HG02885 (cell line): ENCODE results near the gene UBA7.
A peak's percentile ranks its signal among the peaks of the same experiment; 100 is the strongest.
"Not testable (repeated sequence)": the region's sequence is repeated elsewhere in the genome, so short reads cannot be mapped to it uniquely, and the experiment has no call there.

Experiments
- ATAC-seq: cut with Tn5 transposase; IDR thresholded peaks from one replicate; pipeline ENCODE4 v1.9.1; 2021; ENCODE audit warnings: mild to moderate bottlenecking; ENCODE audit not compliant: unreplicated experiment, poor library complexity

The UBA7 gene

DNA sequence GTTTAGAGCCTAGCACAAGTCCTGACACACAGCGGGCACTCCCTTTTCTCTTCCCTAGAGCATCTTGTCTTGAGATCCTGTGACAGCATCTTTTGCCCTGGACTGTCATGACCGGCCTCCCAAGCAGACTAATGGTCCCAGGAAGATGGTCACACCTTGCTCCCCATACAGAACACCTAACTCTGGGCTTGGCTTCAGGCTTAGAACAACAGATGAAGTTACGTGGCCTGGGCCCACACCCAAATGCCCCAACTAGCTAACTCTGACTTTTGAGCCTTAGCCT lies 26.6 kb downstream of the UBA7 start:
- no peak for ATAC-seq

DNA sequence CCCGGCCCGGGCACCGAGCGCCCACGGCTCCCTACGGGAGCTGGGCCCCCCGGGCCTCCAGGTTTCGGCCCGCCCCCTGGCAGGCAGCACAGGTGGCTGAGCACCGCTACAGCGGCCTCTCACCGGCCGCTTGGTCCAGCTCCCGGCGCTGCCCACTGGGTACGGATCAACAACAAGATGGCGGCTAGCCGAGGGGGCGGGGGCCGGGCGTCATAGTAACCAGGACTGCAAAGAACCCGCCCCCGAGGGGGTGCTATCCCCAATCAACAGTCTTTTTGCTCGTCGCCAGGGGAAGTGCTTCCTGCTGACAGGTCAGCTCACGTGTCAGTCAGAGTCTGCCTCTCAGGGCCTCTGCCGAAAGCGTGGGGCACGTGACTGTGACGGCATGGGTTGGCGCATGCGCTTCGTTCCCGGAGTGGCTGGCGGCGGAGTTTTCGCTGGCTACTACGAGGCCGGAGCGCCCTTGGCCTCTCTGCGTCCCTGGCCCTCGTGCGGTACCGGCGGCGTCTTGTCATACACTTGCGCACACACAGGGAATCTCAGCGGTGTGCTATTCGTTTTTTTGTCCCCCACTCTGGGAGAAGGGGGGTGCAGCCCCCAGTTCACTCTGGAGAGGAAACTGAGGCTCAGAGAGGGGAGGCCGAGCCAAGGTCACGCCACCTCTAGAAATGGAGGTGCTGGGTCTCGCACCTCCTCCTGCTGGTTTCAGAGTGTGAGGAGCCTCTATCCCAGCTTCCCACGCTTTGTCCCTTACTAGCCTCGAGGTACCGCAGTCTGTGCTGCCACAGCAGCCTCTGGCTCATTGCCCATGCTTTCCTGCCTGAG lies 27.2 kb downstream of the UBA7 start, which contains the start of gene IP6K1:
Gene IP6K1, minus strand, starts transcription at position 186 of the 825 bp plus-strand sequence. CDS start 38,502 bp downstream, outside the sequence.
- peak; percentile 99 for ATAC-seq

DNA sequence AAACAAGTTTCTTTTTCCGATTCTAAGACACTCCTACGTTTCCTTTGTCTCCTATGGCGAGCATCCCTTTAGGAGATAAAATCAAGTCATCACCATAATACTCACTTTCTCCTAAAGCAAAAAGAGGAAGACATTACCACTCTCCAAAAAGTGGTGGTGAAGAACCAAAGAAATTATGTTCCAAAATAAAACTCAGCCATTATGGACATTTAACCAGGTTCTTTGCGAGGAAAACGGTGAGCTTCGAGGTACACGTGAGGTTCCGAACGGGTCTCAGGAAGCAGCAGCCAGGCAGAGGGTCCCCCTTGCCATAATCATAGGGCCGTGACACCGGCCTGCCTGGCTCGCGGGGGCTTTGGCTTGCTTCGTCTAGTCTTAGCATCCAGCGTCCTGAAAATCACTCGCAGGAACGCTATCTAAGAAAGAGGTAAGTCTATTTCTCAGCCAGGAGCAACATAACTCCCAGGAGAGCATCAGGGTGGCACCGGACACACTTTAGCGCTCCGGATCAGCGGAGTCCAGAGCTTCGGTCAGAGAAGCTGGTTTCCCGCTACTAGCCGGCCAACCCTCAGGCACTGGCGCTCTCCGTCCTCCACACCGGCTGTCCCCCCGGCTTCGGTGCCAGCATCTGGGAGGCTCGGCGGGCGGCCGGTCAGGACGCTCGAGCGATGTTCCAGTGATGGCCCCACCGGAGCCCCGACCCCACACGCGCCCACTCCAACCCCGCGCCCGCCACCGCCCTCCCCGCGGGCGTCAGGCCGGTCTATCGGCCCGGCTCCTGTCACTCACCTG lies 28.0 kb downstream of the UBA7 start:
- peak; percentile 46 for ATAC-seq

DNA sequence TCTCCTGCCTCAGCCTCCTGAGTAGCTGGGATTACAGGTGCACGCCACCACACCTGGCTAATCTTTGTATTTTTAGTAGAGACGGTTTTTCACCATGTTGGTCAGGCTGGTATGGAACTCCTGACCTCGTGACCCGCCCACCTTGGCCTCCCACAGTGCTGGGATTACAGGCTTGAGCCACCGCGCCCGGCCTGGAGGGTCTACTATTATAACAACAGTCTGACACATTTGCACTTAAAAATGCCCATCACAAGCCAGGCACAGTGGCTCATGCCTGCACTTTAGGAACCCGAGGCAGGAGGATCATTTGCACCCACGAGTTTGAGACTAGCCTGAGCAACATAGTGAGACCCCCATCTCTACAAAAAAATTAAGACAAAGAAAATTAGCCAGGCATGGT lies 31.5 kb downstream of the UBA7 start:
- ATAC-seq, result not testable (repeated sequence)

DNA sequence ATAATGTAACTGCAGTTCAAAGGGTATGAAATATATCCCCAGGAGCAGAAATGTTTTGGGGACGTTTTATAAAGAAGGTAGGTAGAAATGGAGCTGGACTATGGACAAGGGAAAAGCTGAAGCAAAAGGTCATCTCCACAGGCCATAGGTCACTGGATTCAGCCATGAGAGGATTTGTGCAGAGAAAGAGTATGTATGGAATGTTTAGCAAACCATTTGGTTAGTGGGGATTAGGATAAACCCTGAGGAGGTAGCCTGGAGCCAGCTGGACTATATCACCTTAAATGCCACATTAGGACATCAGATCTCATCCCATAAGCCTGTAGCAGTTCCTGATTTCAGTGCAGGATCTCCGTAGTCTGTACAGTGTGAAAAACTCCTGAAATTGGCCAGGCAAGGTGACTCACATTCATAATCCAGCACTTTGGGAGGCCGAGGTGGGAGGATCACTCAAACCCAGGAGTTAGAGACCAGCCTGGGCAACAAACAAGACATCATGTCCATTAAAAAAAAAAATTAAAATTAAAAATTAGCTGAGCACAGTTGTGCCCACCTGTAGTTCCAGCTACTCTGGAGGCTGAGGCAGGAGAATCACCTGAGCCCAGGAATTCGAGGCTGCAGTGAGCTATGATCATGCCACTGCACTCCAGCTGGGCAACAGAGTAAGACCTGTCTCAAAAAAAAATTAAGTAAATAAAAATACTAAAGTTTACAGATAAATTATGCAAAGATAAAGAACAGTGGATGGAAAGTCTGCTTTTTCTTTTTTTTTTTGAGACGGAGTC lies 32.1 kb downstream of the UBA7 start:
- ATAC-seq, result no peak

DNA sequence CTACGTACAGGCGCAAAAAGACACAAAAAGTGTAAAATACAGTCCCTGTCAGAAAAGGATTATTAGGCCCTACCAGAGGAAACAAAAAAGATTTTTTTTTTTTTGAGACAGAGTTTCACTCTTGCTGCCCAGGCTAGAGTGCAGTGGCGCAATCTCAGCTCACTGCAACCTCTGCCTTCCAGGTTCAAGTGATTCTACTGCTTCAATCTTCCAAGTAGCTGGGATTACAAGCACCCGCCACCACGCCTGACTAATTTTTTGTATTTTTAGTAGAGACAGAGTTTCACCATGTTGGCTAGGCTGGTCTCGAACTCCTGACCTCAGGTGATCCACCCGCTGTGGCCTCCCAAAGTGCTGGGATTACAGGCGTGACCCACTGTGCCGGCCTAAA lies 32.8 kb downstream of the UBA7 start:
- ATAC-seq, result not testable (repeated sequence)

DNA sequence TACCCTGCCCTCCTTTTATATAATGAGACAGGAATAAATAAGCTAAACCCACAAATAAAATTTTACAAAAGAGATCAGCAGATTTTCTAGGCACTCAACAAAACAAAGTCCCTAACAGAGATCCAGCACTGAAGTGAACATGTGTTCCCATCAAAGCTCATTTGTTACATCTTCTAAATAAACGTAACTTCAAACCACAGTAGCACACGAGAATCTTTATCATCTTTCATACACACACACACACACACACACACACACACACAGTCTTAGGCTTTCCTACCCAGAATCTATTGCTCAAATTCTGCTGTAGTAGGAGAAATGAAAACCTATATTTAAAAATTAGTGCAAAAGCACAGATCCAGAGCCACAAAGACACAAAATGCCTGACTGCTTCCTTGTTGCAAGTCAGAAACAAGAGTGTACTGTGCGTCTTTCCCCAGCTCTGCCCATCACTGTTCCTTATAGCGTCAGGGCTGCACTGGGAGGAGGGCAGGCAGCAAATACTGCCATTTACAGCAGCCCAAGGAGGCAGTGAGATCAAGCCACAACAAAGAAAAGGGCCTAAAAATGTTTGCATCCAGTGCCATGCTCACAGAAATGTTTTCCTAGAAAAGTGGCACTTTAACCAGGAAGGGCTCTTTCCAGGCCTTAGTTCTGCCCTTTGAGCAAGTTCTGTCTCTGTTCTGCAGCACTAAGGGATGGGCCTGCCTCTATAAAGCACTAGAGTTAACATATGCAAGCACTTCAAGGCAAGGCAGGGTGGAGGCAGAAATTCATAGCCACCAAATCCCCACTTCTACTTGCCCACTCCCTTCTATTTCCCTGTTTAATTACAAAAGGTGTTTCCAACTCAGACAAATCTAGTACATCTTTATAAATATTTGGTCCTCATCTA lies 33.4 kb downstream of the UBA7 start:
- no peak for ATAC-seq

DNA sequence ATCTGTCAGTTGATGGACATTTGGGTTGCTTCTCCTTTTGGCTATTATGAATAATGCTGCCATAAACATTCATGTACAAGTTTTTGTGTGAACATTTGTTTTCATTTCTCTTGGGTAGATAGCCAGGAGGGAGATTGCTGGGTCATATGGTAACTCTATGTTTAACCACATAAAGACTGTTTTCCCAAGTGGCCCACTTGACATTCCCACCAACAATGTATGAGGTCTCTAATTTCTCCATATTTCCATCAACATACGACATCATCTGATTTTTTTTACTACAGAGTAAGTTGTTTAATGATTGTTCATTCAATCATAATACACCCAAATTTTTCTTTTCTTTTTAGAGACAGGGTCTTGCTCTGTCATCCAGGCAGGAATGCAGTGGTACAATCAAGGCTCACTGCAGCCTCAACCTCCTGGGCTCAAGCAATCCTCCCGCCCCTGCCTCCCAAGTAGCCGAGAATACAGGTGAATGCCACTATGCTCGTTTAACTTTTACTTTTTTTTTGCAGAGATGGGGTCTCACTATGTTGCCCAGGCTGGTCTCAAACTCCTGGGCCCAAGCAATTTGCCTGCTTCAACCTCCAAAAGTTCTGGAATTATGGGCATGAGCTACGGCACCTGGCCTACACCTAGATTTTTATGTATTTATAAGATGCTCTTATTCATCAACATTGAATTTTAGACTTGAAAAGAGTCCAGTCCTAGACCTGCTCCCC lies 34.2 kb downstream of the UBA7 start:
- no peak for ATAC-seq

DNA sequence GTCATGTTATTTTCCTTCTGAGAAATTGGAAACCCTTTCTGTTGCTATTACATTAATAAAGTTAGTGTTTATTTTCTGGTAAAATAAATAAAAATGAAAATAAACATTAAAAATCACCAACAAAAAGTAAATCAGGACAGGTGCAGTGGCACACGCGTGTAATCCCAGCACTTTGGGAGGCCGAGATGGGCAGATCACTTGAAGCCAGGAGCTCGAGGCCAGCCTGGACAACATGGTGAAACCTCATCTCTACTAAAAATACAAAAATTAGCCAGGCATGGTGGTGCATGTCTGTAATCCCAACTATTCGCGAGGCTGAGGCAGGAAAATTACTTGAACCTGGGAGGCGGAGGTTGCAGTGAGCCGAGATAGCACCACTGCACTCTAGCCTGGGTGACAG lies 37.7 kb downstream of the UBA7 start:
- not testable (repeated sequence) for ATAC-seq

DNA sequence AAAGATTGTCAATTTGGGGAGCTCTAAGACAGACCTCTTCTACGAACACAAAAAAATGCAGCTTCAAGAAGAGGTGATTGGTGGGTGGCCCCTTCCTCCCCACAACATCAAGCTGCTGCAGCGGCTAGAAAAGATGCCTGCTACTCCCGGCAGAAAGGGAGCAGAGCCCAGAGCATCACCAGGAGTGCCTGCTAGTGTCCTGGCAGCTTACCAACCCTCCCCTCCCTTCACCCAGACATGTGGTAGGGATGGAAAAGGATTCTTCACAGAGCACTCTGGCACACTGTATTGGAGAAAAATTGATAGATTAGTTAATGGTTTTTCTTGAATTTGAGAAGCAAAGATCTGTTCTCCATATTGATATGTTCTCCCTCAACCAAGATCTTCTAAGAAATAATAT lies 38.2 kb downstream of the UBA7 start:
- ATAC-seq, result no peak

DNA sequence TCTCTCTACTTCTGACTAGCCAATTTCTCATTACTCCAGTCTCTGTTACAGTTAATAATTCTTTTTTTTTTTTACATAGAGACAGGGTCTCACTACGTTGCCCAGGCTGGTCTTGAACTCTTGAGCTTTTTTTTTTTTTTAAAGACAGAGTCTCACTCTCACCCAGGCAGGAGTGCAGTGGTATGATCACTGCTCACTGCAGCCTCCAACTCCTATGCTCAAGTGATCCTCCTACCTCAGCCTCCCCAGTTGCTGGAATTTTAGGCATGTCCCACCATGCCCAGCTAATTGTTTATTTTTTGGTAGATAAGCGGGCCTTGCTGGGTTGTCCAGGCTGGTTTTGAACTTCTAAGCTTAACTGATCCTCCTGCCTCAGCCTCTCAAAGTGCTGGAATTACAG lies 41.0 kb downstream of the UBA7 start:
- no peak for ATAC-seq

DNA sequence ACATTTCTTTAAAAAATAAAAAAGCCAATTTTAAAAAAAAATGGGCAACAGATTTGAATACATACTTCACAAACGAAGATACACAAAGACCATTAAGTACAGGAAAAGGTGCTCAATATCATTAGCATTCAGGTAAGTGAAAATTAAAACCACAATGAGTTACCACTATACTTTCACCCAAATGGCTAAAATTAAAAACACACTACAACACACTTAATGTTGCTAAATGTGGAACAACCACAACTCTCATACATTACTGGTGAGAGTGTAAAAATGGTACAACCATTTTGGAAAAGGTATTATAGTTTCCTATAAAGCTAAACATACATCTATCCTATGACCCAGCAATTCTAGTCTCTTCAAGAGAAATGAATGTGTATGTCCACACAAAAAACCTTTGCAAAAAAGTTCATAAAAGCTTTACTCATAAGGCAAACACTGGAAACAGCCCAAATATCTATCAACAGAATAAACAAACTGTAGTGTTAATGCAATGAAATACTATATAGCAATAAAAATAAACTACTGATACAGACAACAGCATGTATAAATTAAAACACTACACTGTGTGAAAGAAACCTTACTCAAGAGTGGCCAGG lies 42.3 kb downstream of the UBA7 start:
- no peak for ATAC-seq

DNA sequence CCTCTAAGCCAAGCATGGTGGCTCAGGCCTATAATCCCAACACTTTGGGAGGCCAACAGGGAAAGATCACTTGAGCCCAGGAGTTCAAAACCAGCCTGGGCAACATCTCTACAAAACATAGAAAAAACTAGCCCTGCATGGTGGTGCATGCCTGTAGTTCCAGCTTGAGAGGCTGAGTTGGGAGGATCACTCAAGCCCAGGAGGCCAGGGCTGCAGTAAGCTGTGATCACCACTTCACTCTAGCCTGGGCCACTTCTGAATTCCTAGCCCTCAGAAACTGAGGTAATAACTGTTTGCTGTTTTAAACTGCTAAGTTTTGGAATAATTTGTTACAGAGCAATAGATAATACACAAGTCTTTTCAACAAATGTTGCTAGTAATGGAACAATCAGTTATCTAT lies 43.8 kb downstream of the UBA7 start:
- no peak for ATAC-seq

DNA sequence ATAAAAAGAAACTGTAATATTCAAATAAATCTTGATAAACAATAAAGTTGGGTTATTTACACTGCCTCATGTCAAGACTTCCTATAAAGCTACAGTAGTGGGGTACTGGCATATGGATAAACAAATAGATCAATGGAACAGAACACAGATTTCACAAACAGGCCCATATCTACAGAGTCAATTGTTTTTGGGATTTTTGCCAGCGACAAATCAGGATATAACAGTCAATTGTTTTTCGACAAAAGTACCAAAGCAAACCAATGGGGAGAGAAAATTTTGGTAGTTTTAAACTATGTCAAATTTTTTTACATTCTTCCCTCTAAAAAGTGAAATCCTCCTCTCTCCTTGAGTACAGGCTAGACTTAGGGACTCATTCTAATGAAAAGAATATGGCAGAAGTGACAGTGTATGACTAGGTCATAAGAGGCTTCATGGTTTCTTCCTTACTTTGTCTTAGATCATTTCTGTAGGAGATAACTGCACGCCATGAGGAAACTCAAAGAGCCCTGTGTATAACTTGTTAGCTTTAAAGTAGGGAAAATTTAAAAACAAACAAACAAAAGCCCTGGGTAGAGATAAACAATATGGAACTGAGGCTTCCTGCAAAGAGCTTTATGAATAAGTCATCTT lies 44.4 kb downstream of the UBA7 start:
- no peak for ATAC-seq

DNA sequence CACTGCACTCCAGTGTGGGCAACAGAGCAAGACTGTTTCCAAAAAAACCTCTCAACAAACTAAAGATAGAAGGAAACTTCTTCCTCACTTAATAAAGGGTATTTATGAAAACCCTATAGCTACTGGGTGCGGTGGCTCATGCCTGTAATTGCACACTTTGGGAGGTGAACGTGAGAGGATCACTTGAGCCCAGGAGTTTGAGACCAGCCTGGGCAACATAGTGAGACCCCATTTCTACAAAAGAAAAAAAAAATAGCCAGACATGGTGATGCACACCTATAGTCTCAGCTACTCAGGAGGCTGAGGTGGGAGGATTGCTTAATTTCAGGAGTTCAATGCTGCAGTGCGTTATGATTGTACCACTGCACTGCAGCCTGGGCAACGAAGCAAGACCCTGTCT lies 49.8 kb downstream of the UBA7 start:
- no peak for ATAC-seq

DNA sequence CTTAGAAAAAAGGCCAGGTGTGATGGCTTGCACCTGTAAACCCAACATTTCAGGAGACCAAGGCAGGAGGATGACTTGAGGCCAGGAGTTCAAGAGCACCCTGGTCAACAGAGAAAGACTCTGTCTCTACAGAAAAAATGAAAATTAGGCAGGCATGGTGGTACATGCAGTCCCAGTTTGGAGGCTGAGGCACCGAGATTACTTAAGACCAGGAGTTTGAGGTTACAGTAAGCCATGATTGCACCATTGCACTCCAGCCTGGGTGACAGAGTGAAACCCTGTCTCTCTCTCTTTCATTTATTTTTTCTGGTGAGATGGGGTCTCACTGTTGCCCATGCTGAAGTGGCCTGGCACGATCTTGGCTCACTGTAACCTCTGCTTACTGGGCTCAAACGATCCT lies 52.1 kb downstream of the UBA7 start:
- ATAC-seq, result no peak

DNA sequence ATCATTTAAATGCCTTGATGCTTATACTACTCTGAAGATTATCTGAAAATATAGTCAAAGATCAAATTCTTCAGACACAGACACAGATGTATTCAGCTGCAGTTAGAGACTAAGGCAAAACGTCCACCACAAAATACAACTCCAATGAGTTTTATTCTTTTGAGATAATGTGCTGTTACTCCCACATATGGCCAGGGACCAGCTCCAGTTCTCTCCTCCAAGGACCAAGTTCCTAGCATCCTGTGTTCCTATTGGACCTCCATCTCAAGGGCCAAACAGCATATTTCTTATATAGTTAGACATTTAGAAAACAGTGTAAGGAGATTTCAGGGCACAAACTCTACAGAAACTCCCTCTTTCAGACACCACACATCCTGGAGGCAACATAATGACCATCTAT lies 54.5 kb downstream of the UBA7 start:
- ATAC-seq, result no peak

DNA sequence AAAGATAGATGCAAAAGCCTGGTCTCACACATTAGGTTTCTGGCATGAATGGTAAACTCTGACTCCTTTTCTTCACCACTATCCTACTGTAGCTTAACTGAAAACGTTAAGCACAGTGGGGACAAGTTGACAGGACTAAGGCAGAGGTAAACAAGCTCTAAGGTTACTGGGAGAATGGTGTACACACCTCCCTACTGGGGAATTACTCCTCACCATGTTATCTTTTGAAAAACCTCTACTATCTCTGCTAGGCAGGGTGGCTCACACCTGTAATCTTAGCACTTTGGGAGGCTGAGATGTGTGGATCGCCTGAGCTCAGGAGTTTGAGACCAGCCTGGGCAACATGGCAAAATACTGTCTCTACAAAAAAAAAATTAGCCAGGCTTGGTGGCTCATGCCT lies 56.6 kb downstream of the UBA7 start:
- ATAC-seq, result no peak

DNA sequence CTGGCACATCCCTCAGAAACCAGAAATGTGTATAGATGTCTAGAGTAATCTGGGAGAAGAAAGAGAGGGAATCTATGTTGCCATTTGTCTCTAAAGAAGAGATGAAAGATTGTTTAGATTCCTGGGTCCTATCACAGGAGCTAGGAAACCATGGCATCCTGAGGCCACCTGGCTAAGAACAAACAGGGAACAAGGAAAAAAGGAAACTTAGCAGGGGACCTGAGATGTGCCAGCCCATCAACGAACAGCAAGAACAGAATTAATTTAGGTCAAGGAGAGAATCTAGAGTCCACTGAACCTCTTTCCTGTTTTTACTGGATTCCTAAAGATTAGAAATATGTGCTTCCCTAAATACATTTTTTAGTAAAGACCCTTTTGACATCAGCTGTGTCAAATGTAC lies 57.7 kb downstream of the UBA7 start:
- no peak for ATAC-seq
